AG04449 (cell line): ENCODE results near the gene HAUS7.

Experiments used
- CTCF ChIA-PET: fragments of 350-600 bp; formaldehyde crosslinking; extraction: SDS; loops from one replicate; lab custom pipeline; 2021; ENCODE audit warnings: antibody characterized with exemption; lab: Yijun Ruan, JAX
- POLR2A ChIA-PET: fragments of 400-600, 350-600 bp; formaldehyde crosslinking; extraction: SDS; loops from one replicate; lab custom pipeline; 2020; ENCODE audit warnings: antibody characterized with exemption, inconsistent platforms; lab: Yijun Ruan, JAX
- DNase-seq: peaks from one replicate; pipeline ENCODE4 v3.0.0-alpha.2; 2010; ENCODE audit warnings: low read depth, low spot score
- H3K4me3 ChIP-seq: 2 replicates; pipeline ENCODE4 v1.5.1; 2011; ENCODE audit warnings: low read depth, mild to moderate bottlenecking, control low read depth, low read length
- TF ChIP-seq, protein P1 (sequence below): IDR thresholded peaks from one replicate; pipeline ENCODE4 v1.5.1; 2011; ENCODE audit warnings: mild to moderate bottlenecking, moderate library complexity, low read length, control low read depth, inconsistent platforms; ENCODE audit not compliant: insufficient read depth; ENCODE audit errors: missing control alignments

The HAUS7 gene

DNA sequence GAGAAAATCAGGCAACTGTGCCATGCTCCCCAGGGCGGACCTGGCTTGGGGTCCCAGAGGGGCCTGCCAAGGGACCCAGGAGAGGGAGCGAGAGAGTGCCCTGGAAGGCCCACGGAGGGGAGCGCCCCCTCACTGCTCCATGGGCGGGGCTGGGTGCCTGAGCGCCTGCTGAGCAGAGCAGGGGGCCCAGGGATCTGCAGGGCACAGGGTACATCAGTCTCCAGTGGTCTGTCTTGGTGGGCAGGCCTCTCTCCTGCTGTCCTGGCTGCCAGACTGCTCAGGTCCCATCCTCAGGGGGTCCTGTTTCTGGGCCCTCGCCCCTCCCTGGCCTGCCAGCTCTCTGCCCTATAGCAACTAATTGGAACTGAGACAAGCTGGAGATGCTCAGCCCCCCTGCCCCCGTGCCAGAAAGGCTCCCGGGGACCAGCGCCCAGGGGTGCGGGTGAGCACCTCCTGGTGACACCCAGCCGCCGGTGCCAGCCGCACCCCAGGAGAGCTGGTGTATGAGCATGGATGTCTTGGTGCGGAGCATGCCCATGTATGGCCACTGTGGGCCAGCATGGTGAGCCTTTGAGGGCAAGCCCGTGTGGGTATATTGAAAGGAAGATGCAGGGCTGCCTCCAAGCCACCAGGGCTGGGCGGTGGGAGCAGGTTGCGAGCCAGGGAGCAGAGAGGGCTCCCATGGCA lies 25.7 kb upstream of the HAUS7 start:
- ChIA-PET POLR2A (interaction anchor here (0.7 to 1.6 kb wide), 3 partner anchors 9 to 25 kb away, joined by 3 to 15 read pairs (median 4); partner anchors contain the start of gene HAUS7), CTCF (interaction anchor here (0.8 to 8.1 kb wide), 8 partner anchors 10 to 554 kb away, joined by 3 to 90 read pairs (median 6); partner anchors contain the start of gene HAUS7)
- TF ChIP-seq, protein P1, sequence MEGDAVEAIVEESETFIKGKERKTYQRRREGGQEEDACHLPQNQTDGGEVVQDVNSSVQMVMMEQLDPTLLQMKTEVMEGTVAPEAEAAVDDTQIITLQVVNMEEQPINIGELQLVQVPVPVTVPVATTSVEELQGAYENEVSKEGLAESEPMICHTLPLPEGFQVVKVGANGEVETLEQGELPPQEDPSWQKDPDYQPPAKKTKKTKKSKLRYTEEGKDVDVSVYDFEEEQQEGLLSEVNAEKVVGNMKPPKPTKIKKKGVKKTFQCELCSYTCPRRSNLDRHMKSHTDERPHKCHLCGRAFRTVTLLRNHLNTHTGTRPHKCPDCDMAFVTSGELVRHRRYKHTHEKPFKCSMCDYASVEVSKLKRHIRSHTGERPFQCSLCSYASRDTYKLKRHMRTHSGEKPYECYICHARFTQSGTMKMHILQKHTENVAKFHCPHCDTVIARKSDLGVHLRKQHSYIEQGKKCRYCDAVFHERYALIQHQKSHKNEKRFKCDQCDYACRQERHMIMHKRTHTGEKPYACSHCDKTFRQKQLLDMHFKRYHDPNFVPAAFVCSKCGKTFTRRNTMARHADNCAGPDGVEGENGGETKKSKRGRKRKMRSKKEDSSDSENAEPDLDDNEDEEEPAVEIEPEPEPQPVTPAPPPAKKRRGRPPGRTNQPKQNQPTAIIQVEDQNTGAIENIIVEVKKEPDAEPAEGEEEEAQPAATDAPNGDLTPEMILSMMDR, result no peak
- DNase-seq, result no peak
- H3K4me3 ChIP-seq, result peak overlapping the region; percentile 72

DNA sequence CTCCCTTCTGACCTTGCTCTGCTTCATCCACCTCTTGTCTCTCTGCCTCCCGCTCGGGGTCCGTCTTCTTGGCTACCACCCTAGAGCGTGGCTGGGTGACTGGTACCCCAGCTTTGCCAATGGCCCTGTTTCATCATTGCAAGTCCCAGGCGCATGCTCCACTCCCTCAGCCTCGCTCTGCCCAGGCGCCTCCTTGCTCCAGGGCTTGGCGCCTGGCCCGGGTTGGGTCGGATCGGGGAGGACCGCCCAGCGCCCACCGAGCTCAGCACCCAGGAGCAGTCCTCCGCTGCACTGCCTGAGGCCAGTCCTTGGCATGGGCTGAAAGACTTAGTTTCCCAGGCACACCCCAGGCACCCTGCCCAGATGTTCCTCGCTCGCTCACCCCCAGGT lies 25.0 kb upstream of the HAUS7 start:
- DNase-seq, result no peak
- H3K4me3 ChIP-seq, result peak overlapping the region; percentile 72
- CTCF ChIA-PET, result interaction anchor here (0.9 to 8.1 kb wide), 8 partner anchors 11 to 554 kb away, joined by 3 to 90 read pairs (median 6); partner anchors contain the start of gene HAUS7
- POLR2A ChIA-PET, result interaction anchor here (0.8 to 1.6 kb wide), 3 partner anchors 10 to 26 kb away, joined by 3 to 15 read pairs (median 4); partner anchors contain the start of gene HAUS7
- TF ChIP-seq, protein P1, result no peak

DNA sequence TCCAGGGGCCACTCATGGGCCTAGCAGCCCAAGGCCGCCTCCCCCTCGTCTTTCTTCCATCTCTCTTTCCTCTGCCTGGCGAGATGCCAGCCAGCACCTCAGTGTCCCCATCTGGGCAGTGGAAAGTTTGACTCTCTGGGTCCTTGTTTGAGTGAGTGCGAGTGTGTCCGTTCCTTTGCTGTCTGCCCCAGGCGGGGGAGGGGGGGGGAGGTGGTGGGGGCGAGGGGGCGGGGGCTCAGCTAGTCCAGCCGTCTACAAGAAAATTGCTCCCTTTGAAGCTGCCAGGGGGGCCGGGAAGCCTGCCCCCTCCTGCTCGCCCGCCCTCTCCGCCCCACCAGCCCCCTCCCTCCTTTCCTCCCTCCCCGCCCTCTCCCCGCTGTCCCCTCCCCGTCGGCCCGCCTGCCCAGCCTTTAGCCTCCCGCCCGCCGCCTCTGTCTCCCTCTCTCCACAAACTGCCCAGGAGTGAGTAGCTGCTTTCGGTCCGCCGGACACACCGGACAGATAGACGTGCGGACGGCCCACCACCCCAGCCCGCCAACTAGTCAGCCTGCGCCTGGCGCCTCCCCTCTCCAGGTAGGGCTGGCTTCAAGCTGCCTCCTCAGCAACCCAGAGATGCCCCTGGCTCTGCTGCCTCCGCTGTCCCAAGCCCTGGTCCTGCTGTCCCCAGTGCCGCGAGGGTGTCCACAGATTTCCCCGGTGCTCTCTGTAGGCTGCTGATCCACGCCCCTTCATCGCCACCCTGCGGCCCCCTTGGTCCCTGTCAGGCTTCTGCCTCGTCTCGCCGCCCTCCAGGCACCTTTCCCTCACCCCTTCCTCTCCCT lies 24.4 kb upstream of the HAUS7 start, which contains the start of gene BGN:
Gene BGN (plus strand): TSS at position 440 of the 821 bp plus-strand sequence. CDS start 9,652 bp downstream, outside the sequence.
- TF ChIP-seq, protein P1, result peak; percentile 59
- DNase-seq, result no peak
- peak within 1 kb of the TSS; percentile 72 for H3K4me3 ChIP-seq
- ChIA-PET CTCF (interaction anchor here (0.9 to 8.1 kb wide), 8 partner anchors 12 to 553 kb away, joined by 3 to 90 read pairs (median 6); partner anchors contain the start of gene HAUS7), POLR2A (interaction anchor here (0.8 to 1.6 kb wide), 3 partner anchors 16 to 25 kb away, joined by 3 to 15 read pairs (median 4); partner anchors contain the start of gene HAUS7)

DNA sequence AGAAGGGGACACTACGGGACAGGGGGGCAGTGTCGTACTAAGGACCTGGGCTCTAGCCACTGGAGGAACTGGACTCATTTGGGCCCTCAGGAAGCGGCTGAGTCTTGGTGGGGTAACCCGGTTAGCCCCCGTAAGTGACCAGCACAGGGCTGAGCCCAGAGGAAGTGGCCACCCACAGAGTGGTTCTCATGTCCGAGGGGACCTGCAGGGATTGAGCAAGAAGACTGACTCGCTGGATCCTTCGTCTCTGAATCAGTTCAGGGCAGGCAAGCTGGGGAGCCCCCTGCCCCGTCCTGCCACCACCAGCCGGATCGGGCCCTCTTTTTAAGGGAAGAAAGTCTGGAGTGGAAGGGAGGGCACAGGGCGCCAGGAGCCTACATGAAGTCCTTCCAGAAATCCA lies 23.7 kb upstream of the HAUS7 start:
- CTCF ChIA-PET, result interaction anchor here (1.1 to 8.1 kb wide), 6 partner anchors 12 to 552 kb away, joined by 3 to 90 read pairs (median 13); partner anchors contain the start of gene HAUS7
- TF ChIP-seq, protein P1, result no peak
- DNase-seq, result no peak
- POLR2A ChIA-PET, result interaction anchor here (0.7 to 0.8 kb wide), 2 partner anchors 17 to 20 kb away, joined by 4 read pairs; no protein-coding TSS in a partner anchor
- peak overlapping the region; percentile 72 for H3K4me3 ChIP-seq

DNA sequence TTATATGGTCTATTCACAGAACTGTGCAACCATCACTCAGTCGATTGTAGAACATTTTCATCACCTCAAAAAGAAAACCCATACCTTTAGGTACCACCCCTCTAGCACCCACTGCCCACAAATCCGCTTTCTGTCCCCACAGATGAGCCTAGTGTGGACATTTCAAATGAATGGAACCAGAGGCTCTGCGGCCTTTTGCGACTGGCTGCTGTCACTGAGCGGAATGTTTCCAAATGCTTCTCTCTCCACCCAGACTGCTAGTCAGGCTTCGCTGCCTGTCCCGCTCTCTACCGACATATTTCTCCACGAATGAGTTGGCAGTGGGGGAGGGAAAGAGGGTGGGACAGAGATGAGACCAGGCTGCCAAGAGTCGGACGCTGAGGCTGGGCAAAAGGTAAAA lies 22.7 kb upstream of the HAUS7 start:
- H3K4me3 ChIP-seq, result no peak overlapping the region
- TF ChIP-seq, protein P1, result no peak
- DNase-seq, result no peak
- ChIA-PET CTCF (interaction anchor here (1.1 to 8.1 kb wide), 5 partner anchors 13 to 551 kb away, joined by 3 to 90 read pairs (median 21); partner anchors contain the start of gene HAUS7), POLR2A (no interaction called here)
